GM23338 (cell line): Measurements from ENCODE around the gene CYFIP1.

Experiments
- CREB1 ChIP-seq: fragments of 250-450 bp; sonication (Bioruptor Pico); IDR thresholded peaks from 2 replicates; pipeline ENCODE4 v1.5.0; 2020; ENCODE audit warnings: low read depth, mild to moderate bottlenecking, moderate library complexity
- CTCF ChIP-seq, 2 experiments: fragments of 200-600 bp in 1 of 2; sonication (generic) in 1 of 2; conservative IDR thresholded peaks; 2 replicates each; pipeline versions ENCODE4 v1.5.1 to v1.6.1; 2016 to 2017; ENCODE audit warnings: antibody characterized with exemption in 2 of 2, low read depth in 2 of 2, mild to moderate bottlenecking in 2 of 2, moderate library complexity in 1 of 2
- ETS1 ChIP-seq: IDR thresholded peaks from 2 replicates; pipeline ENCODE4 v1.6.1; 2016; ENCODE audit warnings: antibody characterized with exemption
- EZH2 ChIP-seq: fragments of 200-600 bp; sonication (generic); IDR thresholded peaks from one replicate; pipeline ENCODE4 v1.8.0; 2017; ENCODE audit warnings: antibody characterized with exemption, mild to moderate bottlenecking, low read depth; ENCODE audit not compliant: unreplicated experiment
- JUNB ChIP-seq: IDR thresholded peaks from one replicate; pipeline ENCODE4 v1.6.1; 2016; ENCODE audit warnings: antibody characterized with exemption; ENCODE audit not compliant: unreplicated experiment
- POLR2AphosphoS5 ChIP-seq: IDR thresholded peaks from 2 replicates; pipeline ENCODE4 v1.6.1; 2016; ENCODE audit warnings: antibody characterized with exemption, low read depth
- REST ChIP-seq: IDR thresholded peaks from one replicate; pipeline ENCODE4 v1.6.1; 2018; ENCODE audit warnings: antibody characterized with exemption; ENCODE audit not compliant: unreplicated experiment
- STAT1 ChIP-seq: IDR thresholded peaks from one replicate; pipeline ENCODE4 v1.6.1; 2016; ENCODE audit warnings: antibody characterized with exemption; ENCODE audit not compliant: unreplicated experiment

GRCh38 chr15:22988811-22989210 is 8.6 kb upstream of the CYFIP1 start:
- TF ChIP-seq CTCF (conservative IDR thresholded peaks at IDR 0.05; ENCODE audit: low read depth in 2 of 2) (no peak), REST (no peak), ETS1 (no peak), CREB1 (CRISPR knock-in tag) (no peak), POLR2AphosphoS5 (no peak), EZH2 (no peak), JUNB (no peak), STAT1 (no peak)
